Left lung (tissue), 10 donors: ENCODE data around the gene UBASH3B. TPM values are rescaled to one million over a fixed set of nuclear protein-coding genes. Genes with fewer than 3 reads are reported as not detected.

Experiments used
- ATAC-seq: fragments of 200-7000 bp; cut with Tn5 transposase; one replicate; pipeline ENCODE4 v1.9.1; 2020; ENCODE audit warnings: moderate library complexity
- DNase-seq, 4 donors: peaks; one replicate each; pipeline ENCODE4 v3.0.0-alpha.2; 2013 to 2020
- H3K27ac ChIP-seq, 2 donors: fragments of 200-600 bp; sonication (generic) in 1 of 2; one replicate each; pipeline versions ENCODE4 v1.5.0 to v1.8.0; 2020 to 2021
- H3K27me3 ChIP-seq, 2 donors: fragments of 200-600 bp; sonication (generic) in 1 of 2; one replicate each; pipeline versions ENCODE4 v1.5.0 to v1.8.0; 2020 to 2021
- H3K36me3 ChIP-seq, 2 donors: fragments of 200-600 bp; sonication (generic) in 1 of 2; one replicate each; pipeline versions ENCODE4 v1.5.0 to v1.8.0; 2020 to 2021
- H3K4me1 ChIP-seq, 2 donors: fragments of 200-600 bp; one replicate each; pipeline ENCODE4 v1.8.0; 2021
- H3K4me3 ChIP-seq, 2 donors: fragments of 200-600 bp; sonication (generic) in 1 of 2; one replicate each; pipeline versions ENCODE4 v1.5.0 to v1.8.0; 2020 to 2021; ENCODE audit warnings: mild to moderate bottlenecking in 1 of 2
- H3K9me3 ChIP-seq, 2 donors: fragments of 200-600 bp; sonication (generic) in 1 of 2; one replicate each; pipeline versions ENCODE4 v1.5.0 to v1.8.0; 2020 to 2021
- CTCF ChIP-seq, 2 donors: fragments of 200-600 bp; sonication (generic) in 1 of 2; IDR thresholded peaks; one replicate each; pipeline versions ENCODE4 v1.5.0 to v1.8.0; 2021; ENCODE audit warnings: antibody characterized with exemption in 2 of 2
- intact Hi-C, 2 donors: fragments of 100-400 bp; cut with DNase I; formaldehyde crosslinking; loops; one replicate each; pipeline versions ENCODE4 v1.11.2 to v1.14.2; 2022
- polyA plus RNA-seq, 6 donors: library from polyadenylated mRNA; unstranded; fragments of 120-200 nt; gene quantifications; one replicate each; pipeline ENCODE4 v1.2.1, GENCODE V29; 2013; ENCODE audit not compliant: insufficient read length in 6 of 6
- total RNA-seq, 2 donors: library from RNA; stranded (reverse); fragmentation: NEBNext Ultra II Directional; extraction: Animal tissue kit (Norgen Biotek cat#: 25700); gene quantifications; one replicate each; pipeline ENCODE4 v1.2.1, GENCODE V29; 2021
- donor health status: DM: no; HTN: yes; CAD: no.
- donor health status: DM: no; HTN: no; CAD: no.

The UBASH3B gene
- total and polyA plus RNA-seq, 8 donors: 4.0 to 38.6 (median 5.7) TPM

DNA sequence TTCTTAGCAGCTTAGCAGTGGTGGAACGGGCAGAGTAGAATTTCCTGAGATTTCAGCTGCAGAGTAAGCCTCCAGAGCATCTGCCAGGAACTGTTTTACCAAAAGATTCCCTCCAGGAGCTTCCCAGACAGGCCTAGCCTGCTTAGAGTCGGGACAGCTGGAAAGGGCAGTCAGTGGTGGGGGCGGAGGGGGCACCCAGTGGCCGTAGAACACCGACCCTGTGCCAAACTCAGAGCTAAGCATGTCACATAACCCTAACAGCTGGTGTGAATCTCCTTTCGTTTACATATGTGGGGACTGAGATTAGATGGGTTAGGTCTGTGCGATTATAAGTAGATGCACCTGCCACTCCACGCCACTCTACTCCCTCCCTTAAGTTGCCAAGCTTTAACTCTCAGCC, 102.8 kb downstream of the UBASH3B start:
- H3K36me3 ChIP-seq: no peaks in the 10 kb centered on the region
- H3K9me3 ChIP-seq: no peaks in the 10 kb centered on the region
- DNase-seq: no peak
- no peak overlapping the region for H3K27ac ChIP-seq
- no peak for TF ChIP-seq CTCF (IDR thresholded peaks at IDR 0.05)
- ATAC-seq: no peak
- intact Hi-C loops: loop anchor here in 1 of 2 donors (10.0 kb wide), 1 partner anchor 104 kb away; the partner anchor contains the start of gene UBASH3B
- H3K4me3 ChIP-seq: no peak overlapping the region
- H3K27me3 ChIP-seq: no peaks in the 10 kb centered on the region
- peaks cover 0 to 40% of the 10 kb centered on the region in 2 donors for H3K4me1 ChIP-seq

DNA sequence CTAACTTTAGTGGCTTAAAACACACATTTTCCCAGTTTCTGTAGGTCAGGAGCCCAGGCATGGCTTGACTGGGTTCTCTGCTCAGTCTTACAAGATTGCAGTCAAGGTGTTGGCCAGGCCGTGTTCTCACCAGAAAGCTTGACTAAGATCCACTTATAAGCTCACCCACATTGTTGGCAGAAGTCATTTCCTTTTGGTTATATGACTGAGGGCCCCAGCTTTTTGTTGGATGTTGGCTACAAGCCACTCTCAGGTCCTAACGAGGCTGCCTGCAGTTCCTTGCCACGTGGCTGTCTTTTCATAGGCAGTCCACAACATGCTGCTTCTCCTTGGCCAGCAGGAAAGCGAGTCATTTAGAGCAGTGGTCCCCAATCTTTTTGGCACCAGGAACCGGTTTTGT, 103.5 kb downstream of the UBASH3B start:
- no peak for TF ChIP-seq CTCF (IDR thresholded peaks at IDR 0.05)
- Histone ChIP-seq H3K27ac (no peak overlapping the region), H3K36me3 (no peaks in the 10 kb centered on the region), H3K4me3 (no peak overlapping the region), H3K27me3 (no peaks in the 10 kb centered on the region), H3K4me1 (peaks cover 0 to 40% of the 10 kb centered on the region in 2 donors), H3K9me3 (no peaks in the 10 kb centered on the region)
- DNase-seq: no peak
- ATAC-seq: no peak
- intact Hi-C loops: loop anchor here in 1 of 2 donors (10.0 kb wide), 1 partner anchor 104 kb away; the partner anchor contains the start of gene UBASH3B

DNA sequence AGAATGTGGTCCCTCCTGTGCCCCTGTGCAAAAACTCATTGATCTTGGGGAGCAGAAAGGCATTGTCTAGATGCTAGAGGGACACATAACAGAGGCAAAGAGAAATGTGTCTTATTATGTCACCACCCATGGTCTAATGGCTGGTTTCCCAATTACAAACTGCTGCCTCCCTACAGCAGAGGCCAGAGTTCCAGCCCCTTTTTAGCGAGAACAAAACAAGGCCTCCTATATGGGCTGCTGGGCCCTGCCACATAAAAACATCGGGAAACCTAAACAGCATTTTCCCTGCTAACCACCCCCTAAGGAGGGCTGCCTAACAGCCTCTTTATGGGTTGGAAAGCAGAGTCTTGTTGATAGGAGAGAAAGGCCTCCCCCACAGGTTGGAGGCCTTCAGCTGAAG, 107.6 kb downstream of the UBASH3B start:
- DNase-seq (no peak), ATAC-seq (no peak)
- H3K27me3 ChIP-seq: no peaks in the 10 kb centered on the region
- no peak for TF ChIP-seq CTCF (IDR thresholded peaks at IDR 0.05)
- no peaks in the 10 kb centered on the region for H3K36me3 ChIP-seq
- peaks cover 0 to 9% of the 10 kb centered on the region in 2 donors for H3K4me1 ChIP-seq
- H3K27ac ChIP-seq: no peak overlapping the region
- intact Hi-C loops: no loop called here
- H3K9me3 ChIP-seq: no peaks in the 10 kb centered on the region
- no peak overlapping the region for H3K4me3 ChIP-seq

DNA sequence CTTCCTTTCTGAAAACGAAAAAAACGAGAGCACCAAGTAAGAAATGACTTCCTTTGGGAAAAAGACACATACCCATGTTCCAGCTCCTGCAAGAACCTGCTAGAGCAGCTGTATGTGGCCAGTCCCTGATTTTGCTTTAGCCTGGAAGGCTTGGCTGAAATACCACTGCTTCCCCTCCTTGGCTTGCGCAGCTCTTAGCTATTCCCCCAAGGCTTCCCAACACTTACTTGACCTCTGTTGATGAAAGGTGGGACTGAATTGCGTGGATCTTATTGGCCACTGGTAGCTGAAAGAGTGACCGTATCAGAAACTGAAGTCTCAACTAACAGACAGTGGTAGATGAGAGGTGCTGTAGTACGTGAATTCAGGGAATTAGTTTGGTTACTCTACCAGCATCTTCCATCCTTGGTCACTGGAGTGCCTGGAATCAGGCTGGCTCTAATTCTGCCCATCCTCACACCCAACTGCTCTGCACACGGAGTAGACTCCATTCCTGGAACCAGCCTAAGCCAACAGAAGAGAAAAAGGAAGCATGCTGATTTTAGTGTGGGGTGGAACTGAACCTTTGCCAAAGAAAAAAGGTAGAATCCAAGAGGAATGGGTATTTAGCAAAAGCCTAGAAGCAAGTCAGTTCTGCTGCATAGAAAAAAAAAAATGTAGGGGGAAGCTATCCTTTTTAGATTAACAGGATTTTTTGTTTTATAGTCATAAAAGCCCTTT, 109.0 kb downstream of the UBASH3B start:
- no peak for TF ChIP-seq CTCF (IDR thresholded peaks at IDR 0.05)
- H3K9me3 ChIP-seq: no peaks in the 10 kb centered on the region
- no peaks in the 10 kb centered on the region for H3K4me1 ChIP-seq
- ATAC-seq: no peak
- DNase-seq: no peak
- no peaks in the 10 kb centered on the region for H3K27me3 ChIP-seq
- H3K27ac ChIP-seq: no peak overlapping the region
- intact Hi-C loops: no loop called here
- no peaks in the 10 kb centered on the region for H3K36me3 ChIP-seq
- H3K4me3 ChIP-seq: no peak overlapping the region

GRCh38 chr11:122765487-122766131, 110.1 kb downstream of the UBASH3B start:
- no peak overlapping the region for H3K27ac ChIP-seq
- DNase-seq (no peak), ATAC-seq (no peak)
- no peak for TF ChIP-seq CTCF (IDR thresholded peaks at IDR 0.05)
- H3K36me3 ChIP-seq: no peaks in the 10 kb centered on the region
- H3K9me3 ChIP-seq: no peaks in the 10 kb centered on the region
- no peaks in the 10 kb centered on the region for H3K27me3 ChIP-seq
- no peak overlapping the region for H3K4me3 ChIP-seq
- no peaks in the 10 kb centered on the region for H3K4me1 ChIP-seq
- intact Hi-C loops: no loop called here
